Mesendoderm (in vitro differentiated cells): ENCODE measurements around the gene PIP4K2B. TPM values are rescaled to one million over a fixed set of nuclear protein-coding genes. Genes with fewer than 3 reads are reported as not detected.

ENCODE experiments used
- DNase-seq: peaks from one replicate; pipeline ENCODE4 v3.0.0; 2013
- H2AK5ac ChIP-seq: 2 replicates; pipeline ENCODE4 v1.6.1; 2013; ENCODE audit warnings: low read length, inconsistent platforms
- H2BK120ac ChIP-seq: 2 replicates; pipeline ENCODE4 v1.6.1; 2013; ENCODE audit warnings: low read depth, mild to moderate bottlenecking, low read length, moderate library complexity, mixed read lengths
- H2BK15ac ChIP-seq: replicated peaks from 2 replicates; pipeline ENCODE4 v1.6.1; 2013; ENCODE audit warnings: low read depth, mild to moderate bottlenecking, moderate library complexity
- H2BK5ac ChIP-seq: 2 replicates; pipeline ENCODE4 v1.6.1; 2013; ENCODE audit warnings: low read length, inconsistent platforms
- H3K18ac ChIP-seq: 2 replicates; pipeline ENCODE4 v1.6.1; 2013; ENCODE audit warnings: mild to moderate bottlenecking, low read length, mixed read lengths
- H3K23ac ChIP-seq: one replicate; pipeline ENCODE4 v1.6.1; 2013; ENCODE audit warnings: low read length
- H3K27ac ChIP-seq: 2 replicates; pipeline ENCODE4 v1.5.1; 2013; ENCODE audit warnings: low read depth, mild to moderate bottlenecking, inconsistent platforms, low read length, moderate library complexity
- H3K27me3 ChIP-seq: 2 replicates; pipeline ENCODE4 v1.6.1; 2013; ENCODE audit warnings: low read length, control low read depth, mild to moderate bottlenecking, inconsistent platforms; ENCODE audit not compliant: insufficient read depth, poor library complexity
- H3K36me3 ChIP-seq: 2 replicates; pipeline ENCODE4 v1.6.1; 2013; ENCODE audit warnings: low read length, inconsistent platforms; ENCODE audit not compliant: control insufficient read depth, insufficient read depth
- H3K4ac ChIP-seq: one replicate; pipeline ENCODE4 v1.6.1; 2013; ENCODE audit warnings: low read depth, mild to moderate bottlenecking, low read length, moderate library complexity
- H3K4me1 ChIP-seq: 2 replicates; pipeline ENCODE4 v1.6.1; 2013; ENCODE audit warnings: low read depth, low read length, inconsistent platforms; ENCODE audit not compliant: control insufficient read depth
- H3K4me2 ChIP-seq: 2 replicates; pipeline ENCODE4 v1.6.1; 2013; ENCODE audit warnings: low read length
- H3K4me3 ChIP-seq: 2 replicates; pipeline ENCODE4 v1.5.1; 2013; ENCODE audit warnings: mild to moderate bottlenecking, low read length
- H3K56ac ChIP-seq: one replicate; pipeline ENCODE4 v1.6.1; 2013; ENCODE audit warnings: low read length
- H3K79me1 ChIP-seq: 2 replicates; pipeline ENCODE4 v1.6.1; 2013; ENCODE audit warnings: low read length, inconsistent platforms
- H3K79me2 ChIP-seq: 2 replicates; pipeline ENCODE4 v1.6.1; 2013; ENCODE audit warnings: mild to moderate bottlenecking, low read length; ENCODE audit not compliant: control insufficient read depth, insufficient read depth
- H3K9ac ChIP-seq: 2 replicates; pipeline ENCODE4 v1.6.1; 2013; ENCODE audit warnings: low read length, inconsistent platforms
- H4K5ac ChIP-seq: one replicate; pipeline ENCODE4 v1.6.1; 2013; ENCODE audit warnings: low read length
- H4K8ac ChIP-seq: one replicate; pipeline ENCODE4 v1.6.1; 2013; ENCODE audit warnings: low read depth, mild to moderate bottlenecking, control low read depth, low read length, moderate library complexity
- WGBS: extraction: QIAGEN DNeasy Blood & Tissue Kit; methylation state at CpG from one replicate; pipeline ENCODE4 v1.1.7; 2013; ENCODE audit warnings: low lambda C conversion rate, missing lambda C conversion rate; ENCODE audit not compliant: insufficient coverage; ENCODE audit errors: extremely low coverage; 5-methylcytosine and 5-hydroxymethylcytosine counted together
- small RNA-seq: library from polyadenylated mRNA; stranded (forward); fragments of <200 nt; extraction: miRNeasy Mini kit (QIAGEN cat#:217004); gene quantifications from one replicate; pipeline ENCODE3, GENCODE V24; 2013; ENCODE audit not compliant: insufficient read depth

PIP4K2B gene

GRCh38 chr17:38719943-38720641, 79.3 kb downstream of the PIP4K2B start:
- Histone ChIP-seq H2BK5ac (no peak overlapping the region), H3K18ac (peak overlapping the region; percentile 24), H3K36me3 (no peaks in the 10 kb centered on the region), H4K8ac (no peak overlapping the region), H2BK15ac (no peak overlapping the region), H3K4me3 (peak overlapping the region; percentile 26), H3K4me1 (peaks cover 3% of the 10 kb centered on the region), H3K79me1 (no peaks in the 10 kb centered on the region), H2BK120ac (no peak overlapping the region), H3K23ac (no peak overlapping the region), H3K9ac (peak overlapping the region; percentile 78), H2AK5ac (no peak overlapping the region), H3K27ac (peak overlapping the region; percentile 74), H3K4ac (peak overlapping the region; percentile 65), H3K56ac (peak overlapping the region; percentile 80), H3K27me3 (no peaks in the 10 kb centered on the region), H3K79me2 (no peaks in the 10 kb centered on the region), H3K4me2 (peak overlapping the region; percentile 94), H4K5ac (no peak overlapping the region)
- DNase-seq, result peak; percentile 91
- WGBS, result no CpG with 5 or more reads among the region's 39 CpGs

GRCh38 chr17:38719289-38719942, 79.9 kb downstream of the PIP4K2B start:
- H3K27me3 ChIP-seq, result no peaks in the 10 kb centered on the region
- no peaks in the 10 kb centered on the region for H3K79me1 ChIP-seq
- DNase-seq, result peak; percentile 91
- no peak overlapping the region for H2BK15ac ChIP-seq
- peak overlapping the region; percentile 74 for H3K27ac ChIP-seq
- no CpG with 5 or more reads among the region's 29 CpGs for WGBS
- H3K4me2 ChIP-seq, result peak overlapping the region; percentile 94
- H2BK5ac ChIP-seq, result no peak overlapping the region
- H3K4ac ChIP-seq, result peak overlapping the region; percentile 65
- no peak overlapping the region for H4K5ac ChIP-seq
- H3K18ac ChIP-seq, result peak overlapping the region; percentile 24
- H2BK120ac ChIP-seq, result no peak overlapping the region
- peak overlapping the region; percentile 26 for H3K4me3 ChIP-seq
- H3K23ac ChIP-seq, result peak overlapping the region; percentile 15
- peak overlapping the region; percentile 80 for H3K56ac ChIP-seq
- H3K79me2 ChIP-seq, result no peaks in the 10 kb centered on the region
- H3K9ac ChIP-seq, result peak overlapping the region; percentile 78
- peaks cover 3% of the 10 kb centered on the region for H3K4me1 ChIP-seq
- no peak overlapping the region for H2AK5ac ChIP-seq
- H3K36me3 ChIP-seq, result no peaks in the 10 kb centered on the region
- no peak overlapping the region for H4K8ac ChIP-seq

GRCh38 chr17:38717139-38717745, 82.1 kb downstream of the PIP4K2B start:
- H2BK15ac ChIP-seq, result no peak overlapping the region
- WGBS, result no CpG with 5 or more reads among the region's 12 CpGs
- no peak overlapping the region for H4K5ac ChIP-seq
- no peak overlapping the region for H3K4me2 ChIP-seq
- no peaks in the 10 kb centered on the region for H3K79me1 ChIP-seq
- H3K18ac ChIP-seq, result no peak overlapping the region
- H3K4me3 ChIP-seq, result no peak overlapping the region
- no peak overlapping the region for H2BK120ac ChIP-seq
- H3K36me3 ChIP-seq, result no peaks in the 10 kb centered on the region
- peaks cover 3% of the 10 kb centered on the region for H3K4me1 ChIP-seq
- no peak for DNase-seq
- no peak overlapping the region for H2AK5ac ChIP-seq
- no peak overlapping the region for H4K8ac ChIP-seq
- no peak overlapping the region for H2BK5ac ChIP-seq
- no peaks in the 10 kb centered on the region for H3K27me3 ChIP-seq
- no peak overlapping the region for H3K9ac ChIP-seq
- H3K23ac ChIP-seq, result no peak overlapping the region
- H3K56ac ChIP-seq, result no peak overlapping the region
- H3K79me2 ChIP-seq, result no peaks in the 10 kb centered on the region
- no peak overlapping the region for H3K4ac ChIP-seq
- H3K27ac ChIP-seq, result no peak overlapping the region

- no CpG with 5 or more reads among the region's 18 CpGs for WGBS
- H3K27me3 ChIP-seq, result no peaks in the 10 kb centered on the region
These were observed 82.9 kb downstream of the PIP4K2B start for GRCh38 chr17:38716368-38717005.

More at GRCh38 chr17:38716368-38717005, 82.9 kb downstream of the PIP4K2B start:
- Histone ChIP-seq H4K8ac (no peak overlapping the region), H3K79me1 (no peaks in the 10 kb centered on the region), H4K5ac (no peak overlapping the region), H3K27ac (no peak overlapping the region), H3K56ac (no peak overlapping the region), H3K79me2 (no peaks in the 10 kb centered on the region), H2BK5ac (no peak overlapping the region), H2BK120ac (no peak overlapping the region), H3K9ac (no peak overlapping the region), H3K23ac (no peak overlapping the region), H3K4me3 (no peak overlapping the region), H2AK5ac (no peak overlapping the region), H3K4me1 (peaks cover 3% of the 10 kb centered on the region), H2BK15ac (no peak overlapping the region), H3K4me2 (no peak overlapping the region), H3K4ac (no peak overlapping the region), H3K18ac (no peak overlapping the region), H3K36me3 (no peaks in the 10 kb centered on the region)
- no peak for DNase-seq

Small RNA genes within 50 kb of the gene (small RNA-seq; reads per million reads assigned to genes)
- gene MIR4726 (0.90 reads per million), gene MIR4727 (0.54 reads per million), gene RNA5SP440 (379 reads per million, percentile 98 among the genes with 10 or more reads in this experiment), gene RNU6-866P (not detected)
